ENCODE data around the gene SLC25A36.

SLC25A36 gene

GRCh38 chr3:140911822-140912221 is 29.8 kb upstream of the SLC25A36 start:
- TF ChIP-seq TAF1 (IDR thresholded peaks at IDR 0.05; ENCODE audit: low read depth) (no peak), RAD21 (IDR thresholded peaks at IDR 0.05; ENCODE audit: low read depth) (no peak), EGR1 (IDR thresholded peaks at IDR 0.05) (no peak), ZBTB7A (IDR thresholded peaks at IDR 0.05; ENCODE audit: low read depth) (no peak), TEAD4 (IDR thresholded peaks at IDR 0.05) (no peak), FOXM1 (IDR thresholded peaks at IDR 0.05; ENCODE audit: borderline replicate concordance, low read depth) (no peak)
- TF ChIP-seq, protein P1, sequence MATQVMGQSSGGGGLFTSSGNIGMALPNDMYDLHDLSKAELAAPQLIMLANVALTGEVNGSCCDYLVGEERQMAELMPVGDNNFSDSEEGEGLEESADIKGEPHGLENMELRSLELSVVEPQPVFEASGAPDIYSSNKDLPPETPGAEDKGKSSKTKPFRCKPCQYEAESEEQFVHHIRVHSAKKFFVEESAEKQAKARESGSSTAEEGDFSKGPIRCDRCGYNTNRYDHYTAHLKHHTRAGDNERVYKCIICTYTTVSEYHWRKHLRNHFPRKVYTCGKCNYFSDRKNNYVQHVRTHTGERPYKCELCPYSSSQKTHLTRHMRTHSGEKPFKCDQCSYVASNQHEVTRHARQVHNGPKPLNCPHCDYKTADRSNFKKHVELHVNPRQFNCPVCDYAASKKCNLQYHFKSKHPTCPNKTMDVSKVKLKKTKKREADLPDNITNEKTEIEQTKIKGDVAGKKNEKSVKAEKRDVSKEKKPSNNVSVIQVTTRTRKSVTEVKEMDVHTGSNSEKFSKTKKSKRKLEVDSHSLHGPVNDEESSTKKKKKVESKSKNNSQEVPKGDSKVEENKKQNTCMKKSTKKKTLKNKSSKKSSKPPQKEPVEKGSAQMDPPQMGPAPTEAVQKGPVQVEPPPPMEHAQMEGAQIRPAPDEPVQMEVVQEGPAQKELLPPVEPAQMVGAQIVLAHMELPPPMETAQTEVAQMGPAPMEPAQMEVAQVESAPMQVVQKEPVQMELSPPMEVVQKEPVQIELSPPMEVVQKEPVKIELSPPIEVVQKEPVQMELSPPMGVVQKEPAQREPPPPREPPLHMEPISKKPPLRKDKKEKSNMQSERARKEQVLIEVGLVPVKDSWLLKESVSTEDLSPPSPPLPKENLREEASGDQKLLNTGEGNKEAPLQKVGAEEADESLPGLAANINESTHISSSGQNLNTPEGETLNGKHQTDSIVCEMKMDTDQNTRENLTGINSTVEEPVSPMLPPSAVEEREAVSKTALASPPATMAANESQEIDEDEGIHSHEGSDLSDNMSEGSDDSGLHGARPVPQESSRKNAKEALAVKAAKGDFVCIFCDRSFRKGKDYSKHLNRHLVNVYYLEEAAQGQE (IDR thresholded peaks at IDR 0.05; ENCODE audit: low read depth), result no peak
- TF ChIP-seq, protein P2, sequence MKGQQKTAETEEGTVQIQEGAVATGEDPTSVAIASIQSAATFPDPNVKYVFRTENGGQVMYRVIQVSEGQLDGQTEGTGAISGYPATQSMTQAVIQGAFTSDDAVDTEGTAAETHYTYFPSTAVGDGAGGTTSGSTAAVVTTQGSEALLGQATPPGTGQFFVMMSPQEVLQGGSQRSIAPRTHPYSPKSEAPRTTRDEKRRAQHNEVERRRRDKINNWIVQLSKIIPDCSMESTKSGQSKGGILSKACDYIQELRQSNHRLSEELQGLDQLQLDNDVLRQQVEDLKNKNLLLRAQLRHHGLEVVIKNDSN (IDR thresholded peaks at IDR 0.05), result no peak

DNA sequence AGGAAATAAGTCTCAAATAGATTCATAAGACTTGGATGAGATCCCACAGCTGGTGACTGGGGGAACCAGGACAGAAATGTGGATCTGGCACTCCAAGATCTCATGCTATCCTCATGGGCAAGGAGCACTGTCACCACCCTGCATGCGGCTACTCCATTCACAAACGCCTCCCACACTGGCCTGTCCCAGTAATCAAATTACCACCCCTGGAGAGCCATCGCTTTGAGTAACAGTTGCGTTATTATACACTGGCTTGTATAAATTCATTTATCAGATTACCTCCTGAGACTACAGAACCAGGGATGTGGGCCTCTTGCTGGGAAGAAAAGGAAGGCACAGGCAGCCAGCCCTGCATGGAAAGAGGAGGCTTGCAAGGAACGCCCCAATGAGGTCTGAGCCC is 27.9 kb upstream of the SLC25A36 start:
- TF ChIP-seq ZBTB7A (IDR thresholded peaks at IDR 0.05; ENCODE audit: low read depth) (no peak), FOXM1 (IDR thresholded peaks at IDR 0.05; ENCODE audit: borderline replicate concordance, low read depth) (no peak), TCF12 (IDR thresholded peaks at IDR 0.05; ENCODE audit: low read depth) (no peak), RAD21 (IDR thresholded peaks at IDR 0.05; ENCODE audit: low read depth) (no peak), EGR1 (IDR thresholded peaks at IDR 0.05) (no peak), CEBPB (IDR thresholded peaks at IDR 0.05) (no peak), MAX (IDR thresholded peaks at IDR 0.05) (no peak), YY1 (IDR thresholded peaks at IDR 0.05; ENCODE audit: low read depth) (no peak), TEAD4 (IDR thresholded peaks at IDR 0.05) (no peak), NFIC (IDR thresholded peaks at IDR 0.05) (no peak)
- TF ChIP-seq, protein P1 (IDR thresholded peaks at IDR 0.05; ENCODE audit: low read depth), result no peak
- TF ChIP-seq, protein P2 (IDR thresholded peaks at IDR 0.05), result no peak

DNA sequence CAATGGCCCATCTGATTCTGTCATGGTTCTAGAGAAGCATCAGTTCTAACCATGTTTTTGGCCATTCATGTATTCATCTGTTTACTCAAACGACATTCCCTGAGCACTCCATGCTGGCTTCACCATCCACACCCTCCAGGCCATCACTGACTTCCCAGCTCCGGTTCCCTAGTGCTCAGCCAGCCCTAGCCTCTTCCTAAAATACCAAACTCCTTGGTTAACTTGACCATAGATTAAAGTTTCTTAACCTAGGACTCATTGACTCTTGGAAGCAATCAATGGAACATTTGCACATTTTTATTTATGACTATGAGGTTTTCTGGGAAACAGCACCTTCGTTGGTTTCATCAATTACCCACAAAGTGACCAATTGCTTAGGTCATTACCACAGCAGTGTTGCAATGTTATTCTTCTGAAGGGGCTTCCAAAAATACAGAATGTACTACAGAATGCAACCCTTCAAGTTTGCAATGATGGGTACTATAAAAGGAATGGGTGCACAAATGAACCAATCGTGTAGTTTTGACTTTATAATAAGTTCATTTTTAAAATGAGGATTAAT is 27.2 kb upstream of the SLC25A36 start:
- TF ChIP-seq, protein P2 (IDR thresholded peaks at IDR 0.05), result no peak
- TF ChIP-seq EGR1 (IDR thresholded peaks at IDR 0.05) (no peak), NFIC (IDR thresholded peaks at IDR 0.05) (no peak), MAX (IDR thresholded peaks at IDR 0.05) (no peak), CREB1 (IDR thresholded peaks at IDR 0.05; ENCODE audit: low read depth) (no peak), RAD21 (IDR thresholded peaks at IDR 0.05; ENCODE audit: low read depth) (no peak)
- TF ChIP-seq, protein P1 (IDR thresholded peaks at IDR 0.05; ENCODE audit: low read depth), result no peak

DNA sequence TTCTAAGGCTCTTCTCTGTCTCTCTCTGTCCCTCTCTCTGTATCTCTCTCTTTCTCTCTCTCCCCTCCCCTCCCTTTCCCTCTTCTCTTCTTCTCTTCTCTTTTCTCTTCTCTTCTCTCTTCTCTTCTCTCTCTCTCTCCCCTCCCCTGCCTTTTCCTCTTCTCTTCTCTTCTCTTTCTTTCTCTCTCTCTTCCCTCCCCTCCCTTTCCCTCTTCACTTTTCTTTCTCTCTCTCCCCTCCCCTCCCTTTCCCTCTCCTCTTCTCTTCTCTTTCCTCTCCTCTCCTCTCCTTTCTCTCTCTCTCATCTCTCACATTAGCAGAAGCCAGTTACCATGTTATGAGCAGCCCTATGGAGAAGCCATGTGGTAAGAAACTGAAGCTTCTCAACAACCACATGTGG is 25.0 kb upstream of the SLC25A36 start:
- TF ChIP-seq CREB1 (IDR thresholded peaks at IDR 0.05; ENCODE audit: low read depth), result no peak
- no peak for TF ChIP-seq TAF1 (IDR thresholded peaks at IDR 0.05; ENCODE audit: low read depth)
- no peak for TF ChIP-seq YY1 (IDR thresholded peaks at IDR 0.05; ENCODE audit: low read depth)
- TF ChIP-seq, protein P1 (IDR thresholded peaks at IDR 0.05; ENCODE audit: low read depth), result no peak
- no peak for TF ChIP-seq CEBPB (IDR thresholded peaks at IDR 0.05)
- no peak for TF ChIP-seq TEAD4 (IDR thresholded peaks at IDR 0.05)
- no peak for TF ChIP-seq MAX (IDR thresholded peaks at IDR 0.05)

Data from Ishikawa (cell line).